Islet precursor cell (in vitro differentiated cells): Measurements from ENCODE around the gene BANP.
"Not testable (repeated sequence)": the region's sequence is repeated elsewhere in the genome, so short reads cannot be mapped to it uniquely, and the experiment has no call there.

Source experiments
- DNase-seq: peaks from one replicate; pipeline ENCODE4 v3.0.0-alpha.2; 2018

BANP gene

DNA sequence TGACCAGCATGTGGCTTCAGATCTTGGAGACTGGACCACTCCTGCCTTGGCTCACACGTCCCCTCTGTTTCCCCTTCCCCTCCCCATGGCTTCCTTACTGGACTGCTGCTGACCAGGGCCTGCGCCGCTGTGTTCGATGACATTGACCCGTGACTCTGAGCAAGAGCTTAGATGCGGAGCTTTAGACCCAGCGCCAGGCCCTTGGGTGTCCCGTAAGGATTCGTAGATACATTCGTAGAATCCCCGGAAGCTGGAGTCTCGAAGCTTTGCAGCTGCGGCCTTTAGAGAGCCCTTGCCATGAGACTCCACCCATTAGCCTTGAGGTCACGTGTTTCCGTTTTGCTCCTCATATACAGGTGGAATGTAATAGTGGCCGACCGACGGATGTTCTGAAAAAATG lies 65.2 kb downstream of the BANP start:
- DNase-seq = not testable (repeated sequence)

DNA sequence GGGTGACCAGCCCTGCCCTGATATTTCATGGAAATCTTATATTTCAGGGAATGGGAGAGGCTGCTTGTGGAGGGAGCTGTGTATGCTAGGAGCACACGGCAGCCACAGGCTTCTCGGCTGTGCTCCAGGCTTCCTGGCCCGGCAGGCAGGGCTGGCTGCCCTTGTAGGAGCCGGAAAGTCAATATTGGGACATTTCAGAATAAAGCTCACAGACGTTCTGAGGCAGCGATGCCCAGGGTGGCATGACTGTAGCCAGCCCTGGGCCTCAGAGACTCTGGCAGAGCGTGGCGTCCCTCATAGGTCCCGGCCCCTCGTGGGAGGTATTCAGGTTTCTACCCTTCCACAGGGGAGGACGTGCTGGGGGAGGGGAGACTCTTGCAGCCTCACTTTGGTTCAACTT lies 65.7 kb downstream of the BANP start:
- no peak for DNase-seq

DNA sequence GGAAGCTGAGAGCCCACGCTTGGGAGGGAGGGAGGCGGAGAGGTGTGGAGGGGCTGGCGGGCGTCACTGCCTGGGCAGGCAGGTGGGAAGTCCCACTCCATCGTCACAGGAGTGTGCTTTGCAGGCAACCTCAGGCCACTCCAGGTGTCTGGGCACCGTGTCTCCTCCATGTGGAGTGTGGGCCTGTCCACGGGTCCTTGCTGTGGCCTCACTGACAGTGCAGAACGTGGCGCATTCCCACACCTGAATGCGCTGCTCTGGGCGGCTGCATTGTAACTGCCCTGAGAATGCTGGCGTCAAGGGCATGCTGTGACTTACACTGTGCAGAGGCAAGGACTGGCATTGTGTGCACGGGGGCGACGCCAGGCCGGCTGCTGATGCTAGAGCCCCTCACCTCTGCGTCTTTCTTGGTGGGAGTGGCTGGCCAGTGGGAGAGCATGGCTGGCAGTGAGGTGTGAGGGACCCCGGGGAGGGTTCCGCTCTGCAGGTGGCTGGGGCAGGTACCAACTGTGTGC lies 66.4 kb downstream of the BANP start:
- no peak for DNase-seq

DNA sequence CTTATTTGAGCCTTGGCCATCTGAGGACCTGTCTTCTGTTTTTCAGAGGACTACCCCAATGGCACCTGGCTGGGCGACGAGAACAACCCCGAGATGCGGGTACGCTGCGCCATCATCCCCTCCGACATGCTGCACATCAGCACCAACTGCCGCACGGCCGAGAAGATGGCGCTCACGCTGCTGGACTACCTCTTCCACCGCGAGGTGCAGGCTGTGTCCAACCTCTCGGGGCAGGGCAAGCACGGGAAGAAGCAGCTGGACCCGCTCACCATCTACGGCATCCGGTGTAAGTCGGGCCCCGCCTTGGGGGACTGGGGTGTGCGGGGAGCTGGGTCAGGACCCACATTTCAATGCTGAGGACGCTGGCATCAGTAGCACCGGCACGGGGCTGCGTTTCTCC lies 67.1 kb downstream of the BANP start:
- not testable (repeated sequence) for DNase-seq

DNA sequence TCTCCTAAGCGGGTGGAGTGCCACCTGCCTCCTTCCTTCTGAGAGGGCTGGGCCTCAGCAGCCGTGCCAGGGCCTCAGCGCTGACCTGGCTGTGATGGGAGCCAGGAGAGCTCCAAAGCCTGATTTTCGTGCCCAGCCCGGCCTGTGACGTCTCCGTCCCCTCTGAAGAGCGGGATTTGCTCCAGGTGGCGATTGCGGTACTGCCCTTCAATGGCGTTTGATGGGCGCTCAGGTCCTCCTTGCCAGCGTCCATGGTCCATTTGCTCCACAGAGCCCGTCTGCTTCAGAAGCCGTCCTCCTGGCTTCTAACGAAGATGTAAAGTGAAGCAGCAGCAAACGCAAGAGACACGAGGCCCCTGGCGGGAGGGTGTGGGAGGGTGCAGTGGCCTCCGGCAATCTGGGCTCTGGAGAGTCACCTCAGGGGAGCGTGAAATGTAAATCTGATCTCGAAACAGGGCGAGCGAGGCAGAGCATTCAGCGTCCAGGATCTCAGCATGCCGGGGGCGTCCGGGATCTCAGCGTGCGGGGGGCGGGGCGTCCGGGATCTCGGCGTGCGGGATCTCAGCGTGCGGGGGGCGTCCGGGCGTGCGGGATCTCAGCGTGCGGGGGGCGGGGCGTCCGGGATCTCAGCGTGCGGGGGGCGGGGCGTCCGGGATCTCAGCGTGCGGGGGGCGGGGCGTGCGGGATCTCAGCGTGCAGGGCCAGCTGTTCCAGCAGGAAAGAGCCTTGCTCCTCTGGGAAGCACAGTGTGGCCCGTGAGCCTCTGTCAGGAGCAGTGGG lies 68.0 kb downstream of the BANP start:
- DNase-seq = not testable (repeated sequence)

DNA sequence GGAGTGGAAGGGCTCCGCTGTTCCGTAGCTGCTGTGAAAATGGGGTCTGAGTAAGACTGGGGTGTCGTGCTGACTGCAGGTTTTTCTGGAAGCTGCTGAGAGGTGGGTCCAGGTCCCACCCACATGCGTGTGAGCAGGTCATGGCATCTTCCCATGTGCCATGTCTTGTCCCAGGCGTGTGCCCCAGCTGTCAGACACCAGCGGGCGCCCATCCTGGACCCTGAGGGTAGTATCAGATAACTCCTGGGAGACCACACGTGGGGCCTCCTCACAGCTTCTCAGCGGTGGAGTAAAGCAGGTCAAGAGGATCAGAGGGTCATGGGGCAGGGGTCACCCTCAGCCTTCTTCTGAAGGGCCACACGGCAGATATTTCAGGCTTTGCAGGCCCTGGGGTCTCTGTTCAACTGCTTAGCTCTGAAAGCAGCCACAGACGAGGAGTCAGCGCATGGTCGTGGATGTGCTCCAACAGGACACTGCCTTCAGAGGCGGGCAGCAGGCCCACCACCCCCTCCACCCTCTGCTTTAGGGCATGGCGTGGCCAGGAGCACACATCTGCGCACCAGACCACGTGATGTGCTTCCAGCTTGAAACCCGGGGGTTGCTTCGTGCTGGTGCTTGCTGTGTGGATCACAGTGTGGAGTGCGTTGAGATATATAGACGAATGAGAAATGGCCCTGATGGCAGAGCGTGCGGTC lies 68.7 kb downstream of the BANP start:
- no peak for DNase-seq

DNA sequence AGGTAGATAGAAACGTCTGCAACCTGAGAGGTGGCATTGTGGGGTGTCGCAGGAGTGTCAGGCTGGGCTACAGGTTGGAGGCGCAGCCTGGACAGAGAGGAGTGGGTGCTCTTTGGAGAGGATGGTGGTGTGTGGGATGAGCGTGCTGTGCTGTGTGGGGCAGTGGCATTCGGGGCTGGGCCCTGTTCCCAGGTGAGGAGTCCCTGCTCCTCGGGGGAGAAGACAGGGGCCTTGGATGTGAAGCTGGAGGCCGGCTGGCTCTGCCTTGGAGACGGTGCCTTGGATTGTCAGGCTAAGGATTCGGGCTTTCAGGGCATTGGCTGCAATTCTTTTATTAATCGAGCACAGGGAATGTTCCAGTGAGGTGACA lies 69.3 kb downstream of the BANP start:
- DNase-seq = no peak

DNA sequence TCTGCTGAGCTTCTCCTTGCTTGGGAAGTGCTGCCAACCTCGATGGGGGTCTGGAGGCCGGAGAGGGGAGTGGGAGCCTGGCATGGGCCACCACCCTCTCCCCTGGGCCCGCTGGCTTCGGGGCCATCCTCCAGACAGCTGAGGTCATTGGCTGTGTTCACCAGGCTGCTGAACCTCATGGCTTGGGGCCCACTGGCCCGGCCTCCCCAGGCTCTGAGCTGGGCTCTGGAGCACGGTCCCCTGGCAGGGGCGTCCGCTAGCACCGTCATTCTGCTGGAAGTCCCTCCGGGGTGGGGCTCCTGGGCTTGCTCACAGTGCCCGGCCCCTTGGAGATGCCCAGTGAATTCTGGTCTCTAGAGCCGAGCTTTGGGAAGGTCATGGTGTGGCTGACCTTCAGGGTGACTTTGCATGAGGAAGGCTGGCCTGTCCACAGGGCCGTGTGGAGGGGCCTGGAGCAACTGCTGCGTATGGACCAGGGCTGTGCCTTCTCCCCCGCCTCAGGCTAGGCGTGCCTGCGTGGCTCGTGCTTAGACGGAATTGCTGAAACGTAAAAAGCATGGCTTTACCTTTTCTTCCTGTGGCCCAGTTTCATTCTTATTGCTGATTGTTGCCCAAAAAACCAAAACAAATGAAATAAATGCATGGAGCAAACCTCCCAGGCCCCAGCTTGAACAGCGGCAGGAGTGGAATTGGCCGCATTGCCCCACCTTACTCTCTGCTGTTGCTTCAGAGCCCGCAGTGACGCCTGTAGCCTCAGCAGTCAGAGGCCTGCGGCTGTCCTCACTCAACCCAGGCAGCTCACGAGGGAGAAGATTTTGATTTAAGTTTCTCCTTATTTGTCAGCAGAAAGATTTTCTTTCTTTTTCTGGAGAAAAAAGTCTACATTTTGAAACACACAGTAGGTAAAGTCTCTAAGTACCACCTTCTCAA lies 70.1 kb downstream of the BANP start:
- not testable (repeated sequence) for DNase-seq

DNA sequence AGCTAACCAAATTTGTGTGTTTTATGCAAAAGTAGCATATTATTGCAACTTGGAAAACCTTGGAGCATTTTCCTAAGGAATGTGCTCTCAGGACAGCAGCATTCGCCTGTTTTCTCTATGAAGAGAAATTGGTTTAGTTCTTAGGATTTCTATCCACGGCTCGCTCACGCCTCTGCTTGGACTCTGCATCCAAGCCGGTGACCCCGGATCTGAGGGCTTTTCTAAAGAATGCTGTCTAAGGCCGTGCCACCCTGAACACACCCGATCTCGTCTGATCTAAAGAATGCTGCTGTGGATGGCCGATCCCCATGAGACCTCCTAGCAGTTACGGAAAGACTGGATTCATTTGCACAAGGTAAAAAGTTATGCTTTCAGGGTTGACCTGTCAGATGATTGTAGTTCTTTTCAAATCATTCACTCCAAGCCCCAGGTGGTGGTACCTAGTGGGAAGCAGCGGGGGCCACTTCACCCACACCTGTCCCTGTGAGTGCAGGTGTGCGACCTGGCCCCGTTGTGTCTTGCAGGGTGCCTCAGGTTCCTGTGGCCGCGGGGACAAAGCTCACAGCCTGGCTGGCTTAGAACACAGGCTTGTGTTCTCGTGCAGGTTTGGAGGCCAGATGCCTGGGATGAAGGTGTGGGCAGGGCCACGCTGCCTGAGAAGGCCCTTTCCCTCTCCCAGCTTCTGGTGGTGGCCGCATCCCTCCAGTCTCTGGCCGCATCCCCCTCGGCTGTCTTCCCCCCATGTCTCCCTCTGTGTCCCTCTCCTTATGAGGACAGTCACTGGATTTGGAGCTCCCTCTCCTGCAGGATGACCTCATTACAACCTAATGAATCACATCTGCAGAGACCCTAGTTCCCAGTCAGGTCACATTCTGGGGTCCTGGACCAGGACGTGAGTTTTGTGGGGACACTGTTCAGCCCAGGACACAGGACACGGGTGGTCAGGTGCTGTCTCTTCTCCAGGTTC lies 71.1 kb downstream of the BANP start:
- no peak for DNase-seq

DNA sequence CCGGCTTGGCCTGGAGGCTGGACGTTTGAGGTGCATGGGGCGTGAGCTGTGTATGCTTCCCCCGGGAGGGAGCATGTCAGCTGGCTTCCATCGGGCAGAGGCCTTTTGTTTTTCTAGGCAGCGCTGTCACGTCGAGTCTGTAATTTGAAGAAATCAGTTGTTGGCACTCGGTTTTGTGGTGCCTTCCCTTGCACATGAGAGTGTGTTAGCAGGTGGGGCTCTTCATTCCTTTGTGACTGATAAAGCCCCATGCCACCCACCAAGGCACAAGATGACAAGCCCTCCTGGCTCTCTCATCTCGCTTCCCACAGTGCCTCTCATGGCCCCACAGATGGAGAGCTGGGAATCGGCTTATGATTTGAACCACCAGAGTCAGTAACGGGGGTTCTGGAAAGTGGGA lies 72.1 kb downstream of the BANP start:
- no peak for DNase-seq

DNA sequence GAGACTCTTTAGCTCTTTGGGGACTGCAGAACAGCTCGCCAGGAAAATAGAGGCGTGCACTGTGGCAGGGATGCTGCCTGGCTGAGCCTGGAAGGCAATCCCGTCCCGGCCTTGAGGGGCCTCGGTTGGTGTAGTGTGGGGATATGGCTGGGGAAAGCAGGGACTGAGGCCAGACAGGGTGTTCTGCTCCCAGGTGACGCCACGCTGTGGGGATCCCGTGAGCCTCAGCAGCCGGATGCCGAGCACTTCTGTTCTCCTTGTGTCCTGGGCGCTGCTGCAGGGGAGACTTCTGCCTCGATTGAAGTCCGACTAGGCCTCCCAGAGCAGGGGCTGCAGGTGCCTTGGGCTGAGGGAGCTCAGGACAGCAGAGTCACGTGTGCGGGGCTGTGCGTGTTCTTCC lies 72.6 kb downstream of the BANP start:
- DNase-seq = no peak

DNA sequence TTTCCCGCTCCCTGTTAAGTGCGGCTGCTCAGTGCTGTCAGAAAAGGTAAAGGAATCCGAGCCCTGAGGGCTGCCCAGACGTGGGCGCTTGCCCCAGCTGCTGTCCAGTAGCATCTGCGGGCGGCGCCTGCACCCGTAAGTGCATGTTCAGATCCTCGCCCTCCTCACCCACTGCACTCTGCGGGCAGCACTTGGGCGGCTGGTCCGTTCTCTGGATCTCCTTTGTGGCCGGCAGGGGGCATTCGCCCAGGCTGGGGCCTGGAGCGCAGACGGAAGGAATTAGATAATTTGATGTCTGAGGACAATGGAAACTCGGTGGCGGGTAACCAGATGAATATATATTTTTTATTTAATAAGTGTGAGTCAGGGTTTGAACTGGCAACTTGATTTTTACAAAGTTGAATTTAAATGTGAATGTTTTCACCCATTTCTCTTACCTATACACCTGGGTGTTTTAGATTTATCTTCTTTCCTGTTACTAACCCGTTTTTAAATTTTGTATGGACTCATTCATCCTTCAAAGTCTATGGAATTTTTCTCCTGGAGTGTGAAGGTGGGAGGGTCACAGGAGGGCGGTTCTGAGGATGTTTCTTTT lies 73.4 kb downstream of the BANP start:
- peak; percentile 72 for DNase-seq

DNA sequence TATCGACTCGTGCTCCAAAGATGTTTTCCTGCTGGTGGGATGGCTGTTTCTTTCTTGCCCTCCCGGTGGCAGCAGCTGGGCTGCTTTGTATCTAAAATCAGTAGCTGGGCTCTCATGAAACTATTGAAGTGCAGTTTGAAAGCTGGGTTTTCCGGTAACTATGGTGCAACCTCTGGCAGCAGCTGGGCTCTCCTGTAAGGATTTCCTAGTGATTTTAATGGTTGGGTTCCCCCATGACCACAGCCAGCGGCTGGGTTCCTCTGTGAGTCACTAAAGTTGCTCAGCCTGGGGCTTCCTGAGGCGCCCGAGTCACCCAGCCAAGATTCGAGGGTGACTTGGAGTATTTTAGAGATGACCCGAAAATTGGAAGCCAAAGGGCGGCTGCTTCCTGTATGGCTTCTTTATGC lies 73.9 kb downstream of the BANP start:
- DNase-seq = not testable (repeated sequence)

DNA sequence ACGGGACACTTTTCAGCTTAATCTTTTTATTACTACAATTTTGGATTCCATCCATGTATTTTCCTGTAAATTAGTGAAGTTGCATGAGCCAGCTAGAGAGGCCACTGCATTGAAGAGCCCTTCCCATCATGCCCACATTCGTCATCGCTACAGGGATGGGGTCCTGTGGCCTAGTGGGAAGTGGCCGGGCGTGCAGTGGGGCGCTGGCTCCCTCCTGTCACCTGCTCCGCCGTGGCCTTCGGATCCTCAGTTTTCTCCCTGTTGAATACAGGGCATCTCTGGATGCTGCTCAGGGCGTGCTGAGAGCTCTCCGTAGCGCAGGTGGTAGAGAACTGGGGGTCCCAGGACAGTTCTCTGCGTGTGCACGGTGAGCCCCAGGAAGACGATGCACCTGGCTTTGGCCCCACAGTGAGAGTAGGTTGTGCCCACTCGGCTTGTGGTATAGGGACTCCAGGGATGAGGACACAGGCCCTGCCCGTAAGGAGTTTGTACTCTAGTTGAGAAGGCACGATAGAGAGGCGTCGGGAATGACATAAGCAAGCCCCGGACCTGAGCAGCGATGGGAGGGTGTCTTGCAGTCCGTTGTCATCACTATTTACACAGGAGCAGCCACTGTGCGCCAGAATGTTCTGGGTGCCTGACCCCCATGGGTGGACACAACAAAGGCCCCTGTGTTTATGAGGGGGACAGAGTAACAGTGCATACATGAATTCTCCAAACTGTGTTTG lies 74.8 kb downstream of the BANP start:
- not testable (repeated sequence) for DNase-seq

DNA sequence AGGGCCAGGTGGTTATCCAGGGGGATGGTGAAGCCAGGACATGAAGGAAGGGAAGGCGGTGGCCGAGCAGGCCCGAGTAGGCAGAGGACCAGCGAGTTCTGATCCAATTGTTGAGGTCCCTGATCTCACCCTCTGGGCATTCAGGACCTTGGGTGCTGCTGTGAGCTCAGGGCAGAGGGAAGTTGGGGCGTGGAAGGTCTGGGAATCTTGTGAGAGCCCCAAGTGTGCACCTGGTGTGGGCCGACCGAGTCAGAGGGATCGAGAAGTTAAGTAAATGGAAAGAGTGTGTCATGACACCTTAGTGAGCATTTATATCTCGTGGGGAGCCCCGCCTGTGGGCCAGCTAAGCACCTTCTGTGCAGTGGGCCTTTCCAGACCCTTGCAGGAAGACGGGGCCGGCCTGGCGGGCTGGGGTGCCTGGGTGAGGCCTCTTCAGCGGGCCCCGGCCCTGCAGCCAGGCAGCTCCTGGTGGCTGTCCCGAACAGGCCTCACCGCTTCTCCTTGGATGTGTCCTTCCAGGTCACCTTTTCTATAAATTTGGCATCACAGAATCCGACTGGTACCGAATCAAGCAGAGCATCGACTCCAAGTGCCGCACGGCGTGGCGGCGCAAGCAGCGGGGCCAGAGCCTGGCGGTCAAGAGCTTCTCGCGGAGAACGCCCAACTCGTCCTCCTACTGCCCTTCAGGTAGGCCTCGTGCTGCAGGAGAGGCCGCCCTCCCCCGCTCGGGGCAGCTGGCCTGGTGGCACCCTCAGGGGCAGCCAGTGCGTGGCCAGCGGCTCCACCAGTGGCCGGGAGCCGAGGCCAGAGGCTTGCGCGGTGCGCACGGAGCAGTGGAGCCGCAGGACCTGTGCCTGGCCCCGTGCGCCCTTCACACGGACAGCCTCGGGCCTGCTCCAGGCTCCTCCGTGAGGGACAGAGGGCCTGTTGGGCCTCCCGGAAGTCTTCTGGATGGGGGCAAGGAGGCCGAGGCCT lies 76.0 kb downstream of the BANP start:
- no peak for DNase-seq

DNA sequence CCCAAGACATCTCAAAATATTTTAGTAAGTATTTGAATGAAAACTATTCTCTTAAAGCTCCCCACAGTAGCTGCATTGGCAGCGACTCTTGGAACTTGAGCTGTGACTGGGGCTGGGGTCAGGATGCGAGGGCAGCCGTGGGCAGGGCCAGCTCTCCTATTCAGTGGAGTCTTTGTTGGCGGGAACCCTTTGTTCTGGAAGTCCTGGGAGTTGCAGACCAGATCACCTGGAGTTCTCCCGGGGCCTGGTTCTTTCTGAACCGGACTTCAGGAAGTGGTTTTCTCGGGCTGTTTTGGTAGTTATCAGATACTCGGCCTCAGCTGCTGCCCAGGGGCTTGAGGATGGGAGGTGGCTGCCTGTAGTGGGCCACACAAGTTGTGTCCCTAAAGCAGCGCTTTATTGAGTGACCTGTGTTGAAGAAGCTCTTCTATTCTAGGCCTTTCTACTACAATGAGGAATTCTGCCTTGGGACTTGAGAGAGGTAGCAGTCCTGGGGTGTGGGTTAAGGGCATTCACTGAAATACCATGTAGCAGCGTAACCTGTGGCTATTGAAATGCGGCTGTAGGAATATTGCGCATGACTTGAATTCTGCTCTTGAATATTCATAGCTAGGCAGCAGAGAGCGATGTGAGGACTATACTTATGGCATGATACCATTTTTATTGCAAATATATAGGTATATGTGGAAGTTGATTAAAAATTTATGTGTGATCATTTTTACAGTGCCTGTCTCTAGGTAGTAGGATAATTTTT lies 77.1 kb downstream of the BANP start:
- DNase-seq = peak; percentile 75

DNA sequence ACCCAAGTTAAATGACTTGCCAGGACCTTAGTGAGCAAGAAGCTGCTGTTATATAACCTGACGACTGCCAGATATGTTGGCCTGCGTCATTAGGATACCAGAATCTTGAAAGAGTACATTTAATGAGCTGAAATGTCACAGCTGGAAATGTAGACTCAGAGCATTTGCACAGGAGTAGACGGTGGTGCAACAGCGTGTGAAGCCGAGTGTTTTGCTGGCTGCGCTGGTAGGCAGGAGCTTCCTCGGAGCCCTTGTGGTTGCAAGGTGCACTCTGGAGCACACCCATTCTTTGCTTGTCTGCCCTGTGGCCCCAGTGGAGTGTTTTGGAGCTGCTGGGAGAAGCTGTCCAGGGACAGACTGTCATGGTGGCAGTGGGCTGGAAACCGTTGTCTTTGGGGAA lies 79.3 kb downstream of the BANP start:
- no peak for DNase-seq

DNA sequence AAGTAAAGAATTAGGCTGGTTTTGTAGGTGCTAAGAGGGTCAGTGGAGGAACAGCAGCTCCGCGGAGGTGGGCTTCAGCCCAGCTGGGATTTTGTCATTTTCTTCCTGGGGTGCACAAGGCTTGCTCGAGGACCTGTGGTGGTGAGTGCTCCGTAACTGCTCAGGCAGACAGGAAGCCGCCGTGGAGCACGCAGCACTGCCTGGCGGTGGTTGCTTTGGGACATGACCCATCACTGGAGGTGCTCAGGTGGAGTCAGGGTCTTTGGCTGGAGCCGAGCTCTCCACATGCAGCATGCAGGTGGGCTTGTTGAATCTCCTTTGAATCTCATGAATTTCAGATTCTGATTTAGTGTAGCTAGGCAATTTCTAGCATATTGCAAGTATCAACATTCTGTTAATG lies 79.7 kb downstream of the BANP start:
- DNase-seq = not testable (repeated sequence)
